HUES48 (cell line): ENCODE results near the gene TIMM44.

Source experiments
- H3K27ac ChIP-seq: one replicate; pipeline ENCODE4 v1.7.0; 2013; ENCODE audit warnings: low read depth, low read length, inconsistent platforms
- H3K27me3 ChIP-seq: 2 replicates; pipeline ENCODE4 v1.6.1; 2013; ENCODE audit warnings: mild to moderate bottlenecking, low read length; ENCODE audit not compliant: control insufficient read depth, insufficient read depth
- H3K36me3 ChIP-seq: 2 replicates; pipeline ENCODE4 v1.6.1; 2013; ENCODE audit warnings: low read length; ENCODE audit not compliant: control insufficient read depth, insufficient read depth
- H3K4me1 ChIP-seq: 2 replicates; pipeline ENCODE4 v1.6.1; 2013; ENCODE audit warnings: mild to moderate bottlenecking, low read length; ENCODE audit not compliant: control insufficient read depth, insufficient read depth
- H3K4me3 ChIP-seq: 2 replicates; pipeline ENCODE4 v1.5.1; 2013; ENCODE audit warnings: mild to moderate bottlenecking, low read depth, low read length
- H3K9ac ChIP-seq: 2 replicates; pipeline ENCODE4 v1.6.1; 2013; ENCODE audit warnings: mild to moderate bottlenecking, low read depth, low read length, moderate library complexity
- H3K9me3 ChIP-seq: 2 replicates; pipeline ENCODE4 v1.6.1; 2013; ENCODE audit warnings: low read length; ENCODE audit not compliant: control insufficient read depth, insufficient read depth

Gene TIMM44

DNA sequence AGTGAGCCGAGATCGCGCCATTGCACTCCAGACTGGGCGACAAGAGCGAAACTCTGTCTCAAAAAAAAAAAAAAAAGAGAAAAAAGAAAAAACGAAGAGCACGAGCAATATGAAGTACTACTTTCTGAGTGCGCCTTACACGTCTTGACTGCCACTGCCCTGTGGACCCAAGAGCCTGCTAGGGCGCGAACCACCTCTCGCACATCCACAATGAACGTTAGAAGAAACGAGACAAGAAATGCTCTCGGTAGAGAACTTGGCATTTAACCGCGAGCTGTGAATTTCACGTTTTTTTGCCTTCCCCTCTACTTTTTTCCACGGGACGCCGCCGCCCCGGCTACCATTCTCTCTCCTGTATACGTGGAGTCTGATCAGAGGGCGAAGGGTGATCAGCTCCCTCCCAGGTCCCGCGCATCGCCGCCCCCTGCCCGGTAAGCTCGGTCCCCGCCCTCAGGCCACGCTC is 454 bp downstream of the TIMM44 start:
- H3K9ac ChIP-seq, result peak overlapping the region; percentile 96
- no peaks in the 10 kb centered on the region for H3K9me3 ChIP-seq
- no peaks in the 10 kb centered on the region for H3K27me3 ChIP-seq
- peak overlapping the region; percentile 96 for H3K27ac ChIP-seq
- peak overlapping the region; percentile 79 for H3K4me3 ChIP-seq
- H3K4me1 ChIP-seq, result no peaks in the 10 kb centered on the region
- peaks cover 27% of the 10 kb centered on the region for H3K36me3 ChIP-seq

DNA sequence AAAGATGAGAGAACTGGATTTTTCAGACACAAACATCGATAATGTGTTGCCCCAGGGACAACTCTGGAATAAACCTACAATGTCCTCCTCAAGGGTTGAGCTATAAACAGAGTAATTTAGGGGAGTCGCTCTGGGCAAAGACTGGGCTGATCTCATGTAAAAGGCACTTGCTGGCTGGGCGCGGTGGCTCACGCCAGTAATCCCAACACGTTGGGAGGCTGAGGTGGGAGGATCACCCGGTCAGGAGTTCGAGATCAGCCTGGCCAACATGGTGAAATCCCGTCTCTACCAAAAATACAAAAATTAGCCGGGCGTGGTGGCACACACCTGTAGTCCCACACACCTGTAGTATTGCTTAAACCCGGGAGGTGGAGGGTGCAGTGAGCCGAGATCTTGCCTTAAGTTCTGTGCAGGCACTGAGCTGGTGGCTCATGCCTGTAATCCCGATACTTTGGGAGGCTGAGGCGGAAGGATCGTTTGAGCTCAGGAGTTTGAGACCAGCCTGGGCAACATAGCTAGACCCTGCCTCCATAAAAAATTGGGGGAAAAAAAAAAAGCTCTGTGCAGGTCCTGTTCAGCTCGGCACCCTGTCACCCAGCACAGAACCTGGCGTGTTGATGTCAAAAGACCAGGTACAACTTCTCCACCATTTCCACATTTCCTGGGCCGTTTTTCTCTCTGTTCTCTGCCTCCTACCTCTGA is 1.4 kb downstream of the TIMM44 start:
- Histone ChIP-seq H3K27ac (no peak overlapping the region), H3K27me3 (no peaks in the 10 kb centered on the region), H3K4me3 (peak overlapping the region; percentile 79), H3K36me3 (peaks cover 37% of the 10 kb centered on the region), H3K9me3 (no peaks in the 10 kb centered on the region), H3K4me1 (no peaks in the 10 kb centered on the region), H3K9ac (no peak overlapping the region)

DNA sequence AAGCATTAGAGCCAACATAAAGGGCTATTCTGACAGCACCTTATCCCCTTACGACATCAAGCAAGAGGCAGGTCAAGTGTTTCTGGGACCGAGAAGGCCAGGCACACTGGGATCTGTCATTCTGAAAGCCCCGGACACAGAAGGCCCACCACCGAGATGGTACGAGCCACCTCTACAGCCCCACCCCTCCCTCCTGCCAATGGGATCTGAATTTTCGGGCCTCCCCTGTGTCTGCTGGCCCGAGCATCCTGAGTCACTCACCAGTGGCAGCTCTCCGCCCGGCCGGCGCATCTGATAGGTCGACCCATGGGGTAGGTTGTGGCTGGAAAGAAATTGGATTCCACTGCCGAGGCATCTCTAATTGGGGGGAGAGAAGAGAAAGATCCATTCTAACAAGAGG is 2.6 kb downstream of the TIMM44 start:
- Histone ChIP-seq H3K4me3 (no peak overlapping the region), H3K27ac (no peak overlapping the region), H3K27me3 (no peaks in the 10 kb centered on the region), H3K4me1 (no peaks in the 10 kb centered on the region), H3K9me3 (no peaks in the 10 kb centered on the region), H3K9ac (no peak overlapping the region), H3K36me3 (peaks cover 49% of the 10 kb centered on the region)

GRCh38 chr19:7934766-7935165 is 8.7 kb downstream of the TIMM44 start:
- Histone ChIP-seq H3K9ac (no peak overlapping the region), H3K4me1 (no peaks in the 10 kb centered on the region), H3K36me3 (peaks cover 90% of the 10 kb centered on the region), H3K27ac (no peak overlapping the region), H3K9me3 (no peaks in the 10 kb centered on the region), H3K27me3 (no peaks in the 10 kb centered on the region), H3K4me3 (no peak overlapping the region)

- no peaks in the 10 kb centered on the region; the same call in 1 of the 2 replicates for H3K4me1 ChIP-seq
- no peak overlapping the region for H3K27ac ChIP-seq
- H3K4me3 ChIP-seq, result no peak overlapping the region
- H3K36me3 ChIP-seq, result peaks cover 89% of the 10 kb centered on the region
- no peaks in the 10 kb centered on the region for H3K27me3 ChIP-seq
- no peaks in the 10 kb centered on the region for H3K9me3 ChIP-seq
- H3K9ac ChIP-seq, result no peak overlapping the region
Measured at GRCh38 chr19:7933828-7934725, 9.4 kb downstream of the TIMM44 start.

DNA sequence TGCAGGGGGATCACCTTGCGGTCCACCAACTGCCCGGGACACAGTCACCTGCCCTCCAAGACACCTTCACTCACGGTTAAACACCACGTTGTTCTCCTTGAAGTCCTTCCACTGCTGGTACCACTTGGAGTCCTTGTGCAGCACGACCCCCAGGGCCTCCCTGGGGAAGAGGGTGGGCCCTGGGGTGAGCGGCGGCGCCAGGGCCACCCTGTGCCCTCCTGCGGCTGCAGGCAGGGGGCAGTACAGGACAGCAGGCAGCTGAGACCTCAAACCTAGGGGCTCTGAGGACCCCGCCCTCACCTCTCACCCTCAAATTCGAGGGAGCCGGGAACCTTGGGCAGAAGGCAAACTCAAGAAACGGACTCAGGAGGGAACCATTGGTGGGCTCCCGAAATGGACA is 10.1 kb downstream of the TIMM44 start:
- Histone ChIP-seq H3K9me3 (no peaks in the 10 kb centered on the region), H3K4me3 (no peak overlapping the region), H3K9ac (no peak overlapping the region), H3K27ac (no peak overlapping the region), H3K27me3 (no peaks in the 10 kb centered on the region), H3K4me1 (no peaks in the 10 kb centered on the region; the same call in 1 of the 2 replicates), H3K36me3 (peaks cover 84% of the 10 kb centered on the region)

DNA sequence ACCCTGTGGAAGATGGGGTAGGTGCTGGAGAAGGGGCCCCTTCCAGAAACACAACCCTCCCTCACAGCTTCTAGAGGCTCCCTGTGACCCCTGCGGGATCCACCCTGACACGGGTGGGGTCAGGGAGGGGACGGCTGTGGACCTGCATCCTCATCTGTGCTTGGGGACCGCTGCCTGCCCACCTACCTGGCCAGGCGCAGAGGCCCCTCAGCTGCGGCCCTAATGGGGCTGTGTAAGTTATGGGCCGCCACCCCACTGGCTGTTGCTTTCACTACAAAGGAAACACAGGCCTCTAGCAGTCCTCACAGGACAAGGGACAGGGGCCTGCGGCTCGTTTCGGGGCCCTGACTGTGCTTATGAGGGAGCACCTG is 10.6 kb downstream of the TIMM44 start:
- Histone ChIP-seq H3K4me1 (no peaks in the 10 kb centered on the region; the same call in 1 of the 2 replicates), H3K36me3 (peaks cover 80% of the 10 kb centered on the region), H3K4me3 (no peak overlapping the region), H3K27ac (no peak overlapping the region), H3K27me3 (no peaks in the 10 kb centered on the region), H3K9me3 (no peaks in the 10 kb centered on the region), H3K9ac (no peak overlapping the region)

DNA sequence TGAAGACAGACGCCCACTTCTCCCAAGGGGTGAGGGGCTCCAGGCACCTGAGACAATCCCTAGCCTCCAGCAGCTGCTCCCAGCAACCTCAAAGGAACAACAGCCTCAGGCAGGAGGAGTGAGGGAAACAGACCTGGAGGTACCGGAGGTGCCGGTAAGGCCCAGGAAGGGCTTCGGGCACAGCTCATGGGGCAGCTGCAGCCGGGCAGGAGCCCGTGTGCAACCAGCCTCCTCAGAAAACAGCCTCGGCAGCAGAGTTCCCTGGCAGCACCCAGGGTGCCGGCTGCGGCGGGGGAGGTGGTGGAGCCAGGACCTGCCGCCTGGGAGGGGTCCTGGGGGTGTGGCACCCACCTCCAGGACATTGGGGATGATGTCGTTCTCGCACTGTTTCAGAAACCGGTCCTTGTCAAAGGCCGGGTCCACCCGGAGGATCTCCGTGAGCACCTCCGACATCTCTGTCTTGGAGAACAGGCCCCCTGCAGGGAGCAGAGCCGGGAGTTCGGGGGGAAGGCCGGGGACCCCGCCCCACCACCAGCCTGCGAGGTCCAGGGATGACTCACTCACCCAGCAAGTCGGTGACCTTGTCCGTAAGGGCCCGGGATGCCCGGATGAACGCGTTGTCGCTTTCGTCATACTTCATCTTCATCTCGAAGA is 11.1 kb downstream of the TIMM44 start:
- H3K9ac ChIP-seq, result no peak overlapping the region
- no peaks in the 10 kb centered on the region; the same call in 1 of the 2 replicates for H3K4me1 ChIP-seq
- peaks cover 74% of the 10 kb centered on the region for H3K36me3 ChIP-seq
- H3K27ac ChIP-seq, result no peak overlapping the region
- H3K4me3 ChIP-seq, result no peak overlapping the region
- no peaks in the 10 kb centered on the region for H3K27me3 ChIP-seq
- no peaks in the 10 kb centered on the region for H3K9me3 ChIP-seq

- Histone ChIP-seq H3K4me3 (no peak overlapping the region), H3K9ac (no peak overlapping the region), H3K27ac (no peak overlapping the region), H3K9me3 (no peaks in the 10 kb centered on the region), H3K36me3 (peaks cover 65% of the 10 kb centered on the region), H3K4me1 (no peaks in the 10 kb centered on the region; the same call in 1 of the 2 replicates), H3K27me3 (no peaks in the 10 kb centered on the region)
Measured at GRCh38 chr19:7931221-7932061, 12.0 kb downstream of the TIMM44 start.

DNA sequence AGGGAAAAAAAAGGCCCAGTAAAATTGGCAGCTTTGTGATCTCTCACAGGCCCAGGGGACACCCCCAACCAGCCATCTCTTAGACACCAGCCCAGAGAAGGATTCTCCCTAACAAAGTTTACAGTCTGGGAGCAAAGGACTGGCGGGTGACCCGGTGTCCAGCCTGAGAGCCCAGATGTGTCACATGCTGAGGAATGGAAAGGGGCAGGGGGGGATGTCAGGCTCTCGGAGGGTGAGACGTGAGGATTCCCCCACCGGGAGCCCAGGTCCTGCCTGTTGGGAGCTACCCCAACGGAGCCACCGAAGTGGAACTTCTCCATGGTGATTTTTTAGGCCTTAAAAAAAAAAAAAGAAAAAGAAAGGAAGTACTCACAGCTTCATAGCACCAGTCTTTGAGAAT is 12.7 kb downstream of the TIMM44 start:
- H3K4me3 ChIP-seq, result no peak overlapping the region
- no peak overlapping the region for H3K9ac ChIP-seq
- no peaks in the 10 kb centered on the region for H3K27me3 ChIP-seq
- no peak overlapping the region for H3K27ac ChIP-seq
- H3K36me3 ChIP-seq, result peaks cover 58% of the 10 kb centered on the region
- peaks cover 3% of the 10 kb centered on the region; the same call in 1 of the 2 replicates for H3K4me1 ChIP-seq
- H3K9me3 ChIP-seq, result no peaks in the 10 kb centered on the region
